Activated naive CD4-positive, alpha-beta T cell treated with anti-CD3 and anti-CD28 coated beads for 36 hours (primary cell): ENCODE results near the gene DNAJC30. TPM values are rescaled to one million over a fixed set of nuclear protein-coding genes. Genes with fewer than 3 reads are reported as not detected.

ENCODE experiments used
- CTCF ChIA-PET: fragments of 350-600 bp; sonication (Branson Sonifier 250); formaldehyde crosslinking; loops from one replicate; lab custom pipeline; 2021; ENCODE audit warnings: antibody characterized with exemption; lab: Charles Lee
- DNase-seq: peaks from one replicate; pipeline ENCODE4 v3.0.0-alpha.2; 2020
- H3K27ac Mint-ChIP-seq: one replicate; pipeline ENCODE4 v1.8.0; 2021; ENCODE audit warnings: mild to moderate bottlenecking, mixed read lengths
- H3K27me3 Mint-ChIP-seq: one replicate; pipeline ENCODE4 v1.8.0; 2021; ENCODE audit warnings: low read depth, mixed read lengths
- H3K36me3 Mint-ChIP-seq: one replicate; pipeline ENCODE4 v1.8.0; 2021; ENCODE audit warnings: low read depth, mixed read lengths
- H3K4me1 Mint-ChIP-seq: one replicate; pipeline ENCODE4 v1.8.0; 2021; ENCODE audit warnings: low read depth, mixed read lengths
- H3K4me3 Mint-ChIP-seq: one replicate; pipeline ENCODE4 v1.8.0; 2021; ENCODE audit warnings: mild to moderate bottlenecking, moderate library complexity, mixed read lengths
- H3K9me3 Mint-ChIP-seq: one replicate; pipeline ENCODE4 v1.8.0; 2021; ENCODE audit warnings: mixed read lengths
- intact Hi-C: fragments of 100-400 bp; cut with micrococcal nuclease; formaldehyde crosslinking; loops from one replicate; pipeline ENCODE4 v1.15.1; 2023
- microRNA-seq: library from miRNA; unstranded; fragments of <30 nt; microRNA quantifications from one replicate; pipeline ENCODE4 v1.2.0, GENCODE V29; 2022; ENCODE audit warnings: borderline microRNAs expressed, borderline replicate concordance
- total RNA-seq, 2 experiments: library from RNA; stranded (reverse); gene quantifications; one replicate each; pipeline ENCODE4 v1.2.3, GENCODE V29; 2021

Gene DNAJC30
- total RNA-seq, 2 experiments from 2014 or later = 4.2 to 4.4 TPM

- H3K9me3 Mint-ChIP-seq = peaks cover 4% of the 10 kb centered on the region
- CTCF ChIA-PET = interaction anchor here (1.0 to 1.6 kb wide), 2 partner anchors 12 to 36 kb away, joined by 3 to 4 read pairs; no protein-coding TSS in a partner anchor
- H3K4me1 Mint-ChIP-seq = no peaks in the 10 kb centered on the region
- H3K4me3 Mint-ChIP-seq = no peak overlapping the region
- H3K27me3 Mint-ChIP-seq = peaks cover 23% of the 10 kb centered on the region
- no peak for DNase-seq
- H3K27ac Mint-ChIP-seq = no peak overlapping the region
- H3K36me3 Mint-ChIP-seq = no peaks in the 10 kb centered on the region
- intact Hi-C loops = no loop called here
These were observed 40.4 kb downstream of the DNAJC30 start for GRCh38 chr7:73642834-73643233.

GRCh38 chr7:73638911-73639310 is 44.3 kb downstream of the DNAJC30 start:
- CTCF ChIA-PET = no interaction called here

GRCh38 chr7:73635428-73636200 is 47.6 kb downstream of the DNAJC30 start:
- DNase-seq = no peak
- Mint-ChIP-seq H3K27me3 (peaks cover 18% of the 10 kb centered on the region), H3K4me1 (peaks cover 2% of the 10 kb centered on the region), H3K27ac (no peak overlapping the region), H3K4me3 (no peak overlapping the region), H3K36me3 (no peaks in the 10 kb centered on the region), H3K9me3 (no peaks in the 10 kb centered on the region)
- intact Hi-C loops = no loop called here
- CTCF ChIA-PET = no interaction called here

More at GRCh38 chr7:73638911-73639310, 44.3 kb downstream of the DNAJC30 start:
- H3K27me3 Mint-ChIP-seq = peaks cover 19% of the 10 kb centered on the region
- DNase-seq = no peak
- H3K36me3 Mint-ChIP-seq = no peaks in the 10 kb centered on the region
- intact Hi-C loops = no loop called here
- H3K9me3 Mint-ChIP-seq = peaks cover 4% of the 10 kb centered on the region
- no peak overlapping the region for H3K27ac Mint-ChIP-seq
- no peak overlapping the region for H3K4me3 Mint-ChIP-seq
- peaks cover 2% of the 10 kb centered on the region for H3K4me1 Mint-ChIP-seq

- no peaks in the 10 kb centered on the region for H3K9me3 Mint-ChIP-seq
These were observed 49.4 kb downstream of the DNAJC30 start for GRCh38 chr7:73633844-73634243.

GRCh38 chr7:73633323-73633722 is 49.9 kb downstream of the DNAJC30 start:
- peaks cover 24% of the 10 kb centered on the region for H3K27me3 Mint-ChIP-seq
- intact Hi-C loops = no loop called here
- DNase-seq = no peak
- H3K36me3 Mint-ChIP-seq = no peaks in the 10 kb centered on the region
- CTCF ChIA-PET = no interaction called here
- peaks cover 2% of the 10 kb centered on the region for H3K4me1 Mint-ChIP-seq
- no peak overlapping the region for H3K4me3 Mint-ChIP-seq
- no peak overlapping the region for H3K27ac Mint-ChIP-seq
- no peaks in the 10 kb centered on the region for H3K9me3 Mint-ChIP-seq

More at GRCh38 chr7:73633844-73634243, 49.4 kb downstream of the DNAJC30 start:
- Mint-ChIP-seq H3K36me3 (no peaks in the 10 kb centered on the region), H3K4me1 (peaks cover 2% of the 10 kb centered on the region), H3K27ac (no peak overlapping the region), H3K4me3 (no peak overlapping the region), H3K27me3 (peaks cover 19% of the 10 kb centered on the region)
- intact Hi-C loops = no loop called here
- no peak for DNase-seq
- CTCF ChIA-PET = no interaction called here

GRCh38 chr7:73631558-73631957 is 51.7 kb downstream of the DNAJC30 start:
- Mint-ChIP-seq H3K9me3 (no peaks in the 10 kb centered on the region), H3K36me3 (no peaks in the 10 kb centered on the region), H3K4me3 (no peak overlapping the region), H3K4me1 (peaks cover 2% of the 10 kb centered on the region), H3K27me3 (peaks cover 30% of the 10 kb centered on the region), H3K27ac (no peak overlapping the region)
- intact Hi-C loops = no loop called here
- CTCF ChIA-PET = interaction anchor here (1.5 kb wide), 1 partner anchor 11 kb away, joined by 3 read pairs; no protein-coding TSS in a partner anchor
- no peak for DNase-seq

Small RNAs within 50 kb of the gene (microRNA-seq; reads per million reads assigned to microRNA genes)
- not detected for gene MIR4284

Other genes starting within 250 kb of the DNAJC30 start
- gene FZD9, start 249.7 kb downstream of the DNAJC30 start, total RNA-seq = under 1 TPM in 1 of 2 experiments, not detected in 1; 0.10 TPM
- gene BAZ1B, start 161.2 kb downstream of the DNAJC30 start, total RNA-seq = 10 to 100 TPM; 67.6 to 69.9 TPM
- 10 to 100 TPM; 38.5 to 44.1 TPM for gene BCL7B, start 125.8 kb downstream of the DNAJC30 start, total RNA-seq
- 10 to 100 TPM; 21.5 to 23.6 TPM for gene TBL2, start 104.9 kb downstream of the DNAJC30 start, total RNA-seq
- gene MLXIPL, start 58.9 kb downstream of the DNAJC30 start, total RNA-seq = under 1 TPM in 1 of 2 experiments, not detected in 1; 0.22 TPM
- not detected for gene VPS37D, start 15.6 kb downstream of the DNAJC30 start, total RNA-seq
- 100 to 1,000 TPM in 1 of 2 experiments, 10 to 100 TPM in 1; 95.1 to 110 TPM for gene BUD23, start 144 bp upstream of the DNAJC30 start, total RNA-seq
- gene STX1A, start 36.2 kb upstream of the DNAJC30 start, total RNA-seq = 10 to 100 TPM; 23.7 to 24.1 TPM
- gene ABHD11, start 55.3 kb upstream of the DNAJC30 start, total RNA-seq = 10 to 100 TPM in 1 of 2 experiments, 1 to 10 TPM in 1; 9.4 to 11.3 TPM
- gene CLDN3, start 86.8 kb upstream of the DNAJC30 start, total RNA-seq = not detected
- under 1 TPM; 0.10 to 0.25 TPM for gene CLDN4, start 147.5 kb upstream of the DNAJC30 start, total RNA-seq
- 1 to 10 TPM; 1.7 to 2.2 TPM for gene METTL27, start 159.1 kb upstream of the DNAJC30 start, total RNA-seq
- gene TMEM270, start 177.7 kb upstream of the DNAJC30 start, total RNA-seq = not detected